ENCODE results near the gene PLEK.

DNA sequence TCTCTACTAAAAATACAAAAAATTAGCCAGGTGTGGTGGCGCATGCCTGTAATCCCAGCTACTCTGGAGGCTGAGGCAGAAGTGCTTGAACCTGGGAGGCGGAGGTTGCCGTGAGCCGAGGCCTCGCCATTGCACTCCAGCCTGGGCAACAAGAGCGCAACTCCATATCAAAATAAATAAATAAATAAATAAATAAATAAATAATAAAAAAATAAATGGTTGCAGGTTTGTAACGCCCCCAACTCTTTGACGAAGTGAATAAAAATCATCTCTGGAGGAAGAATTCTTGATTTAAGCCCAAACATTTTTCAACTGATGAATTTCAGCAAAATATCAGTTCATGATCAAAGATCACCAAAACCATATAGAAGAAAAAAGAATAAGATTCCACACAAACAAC lies 32.1 kb upstream of the PLEK start:
- TF ChIP-seq, protein P1, sequence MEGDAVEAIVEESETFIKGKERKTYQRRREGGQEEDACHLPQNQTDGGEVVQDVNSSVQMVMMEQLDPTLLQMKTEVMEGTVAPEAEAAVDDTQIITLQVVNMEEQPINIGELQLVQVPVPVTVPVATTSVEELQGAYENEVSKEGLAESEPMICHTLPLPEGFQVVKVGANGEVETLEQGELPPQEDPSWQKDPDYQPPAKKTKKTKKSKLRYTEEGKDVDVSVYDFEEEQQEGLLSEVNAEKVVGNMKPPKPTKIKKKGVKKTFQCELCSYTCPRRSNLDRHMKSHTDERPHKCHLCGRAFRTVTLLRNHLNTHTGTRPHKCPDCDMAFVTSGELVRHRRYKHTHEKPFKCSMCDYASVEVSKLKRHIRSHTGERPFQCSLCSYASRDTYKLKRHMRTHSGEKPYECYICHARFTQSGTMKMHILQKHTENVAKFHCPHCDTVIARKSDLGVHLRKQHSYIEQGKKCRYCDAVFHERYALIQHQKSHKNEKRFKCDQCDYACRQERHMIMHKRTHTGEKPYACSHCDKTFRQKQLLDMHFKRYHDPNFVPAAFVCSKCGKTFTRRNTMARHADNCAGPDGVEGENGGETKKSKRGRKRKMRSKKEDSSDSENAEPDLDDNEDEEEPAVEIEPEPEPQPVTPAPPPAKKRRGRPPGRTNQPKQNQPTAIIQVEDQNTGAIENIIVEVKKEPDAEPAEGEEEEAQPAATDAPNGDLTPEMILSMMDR (IDR thresholded peaks at IDR 0.05), result no peak
- TF ChIP-seq POLR2A (IDR thresholded peaks at IDR 0.05), result no peak

Data from adrenal gland (tissue), 5 donors.